HepG2 (cell line): ENCODE data around the gene SMPD1. TPM values are rescaled to one million over a fixed set of nuclear protein-coding genes. Genes with fewer than 3 reads are reported as not detected.

Experiments used
- ELF1 ChIP-seq: sonication (generic); formaldehyde crosslinking; IDR thresholded peaks from 2 replicates; pipeline ENCODE4 v1.4.0; 2020; ENCODE audit warnings: missing genetic modification reagents
- FOXK2 ChIP-seq: fragments of 450-650 bp; IDR thresholded peaks from 2 replicates; pipeline ENCODE4 v1.6.1; 2016
- HES4 ChIP-seq: sonication (generic); formaldehyde crosslinking; IDR thresholded peaks from 2 replicates; pipeline ENCODE4 v1.9.0; 2021; ENCODE audit warnings: mild to moderate bottlenecking, missing genetic modification reagents, borderline replicate concordance
- KLF16 ChIP-seq, 2 experiments: sonication (generic) in 1 of 2; formaldehyde crosslinking in 1 of 2; IDR thresholded peaks; 2 replicates each; pipeline versions ENCODE4 v1.6.1 to v1.8.0; 2016 to 2023; ENCODE audit warnings: missing genetic modification reagents in 2 of 2, missing compliant biosample characterization in 1 of 2
- MAFG ChIP-seq: sonication (generic); formaldehyde crosslinking; IDR thresholded peaks from 2 replicates; pipeline ENCODE4 v1.5.1; 2020; ENCODE audit warnings: mild to moderate bottlenecking, missing genetic modification reagents
- MTF2 ChIP-seq: sonication (generic); formaldehyde crosslinking; IDR thresholded peaks from 2 replicates; pipeline ENCODE4 v1.5.0; 2020; ENCODE audit warnings: missing genetic modification reagents, borderline replicate concordance
- NR2C2 ChIP-seq: sonication (generic); formaldehyde crosslinking; IDR thresholded peaks from 2 replicates; pipeline ENCODE4 v1.4.0; 2020; ENCODE audit warnings: missing genetic modification reagents, mild to moderate bottlenecking, moderate library complexity, borderline replicate concordance
- POLR2AphosphoS2 ChIP-seq: IDR thresholded peaks from 2 replicates; pipeline ENCODE4 v1.6.1; 2011; ENCODE audit warnings: low read depth, low read length, improper control_type of control experiment
- RELA ChIP-seq: sonication (generic); formaldehyde crosslinking; IDR thresholded peaks from 2 replicates; pipeline ENCODE4 v1.4.0; 2020; ENCODE audit warnings: missing genetic modification reagents
- SIN3A ChIP-seq: IDR thresholded peaks from 2 replicates; pipeline ENCODE4 v1.6.1; 2011; ENCODE audit warnings: low read depth, mild to moderate bottlenecking, control low read depth, low read length, borderline replicate concordance
- SRF ChIP-seq: IDR thresholded peaks from 2 replicates; pipeline ENCODE4 v1.6.1; 2011; ENCODE audit warnings: mild to moderate bottlenecking, low read depth, low read length, moderate library complexity
- SRSF9 ChIP-seq: fragments of 200-400 bp; formaldehyde crosslinking; IDR thresholded peaks from 2 replicates; pipeline ENCODE4 v1.6.1; 2018; ENCODE audit warnings: borderline replicate concordance, mild to moderate bottlenecking, low read depth, low read length; ENCODE audit not compliant: insufficient read depth, poor library complexity, severe bottlenecking
- ZBTB7A ChIP-seq: sonication (generic); formaldehyde crosslinking; IDR thresholded peaks from 2 replicates; pipeline ENCODE4 v1.8.0; 2022; ENCODE audit warnings: mild to moderate bottlenecking, missing genetic modification reagents
- ZNF441 ChIP-seq: sonication (generic); formaldehyde crosslinking; IDR thresholded peaks from 2 replicates; pipeline ENCODE4 v1.7.0; 2021; ENCODE audit warnings: missing genetic modification reagents, borderline replicate concordance
- ZNF549 ChIP-seq: sonication (generic); formaldehyde crosslinking; IDR thresholded peaks from 2 replicates; pipeline ENCODE4 v1.5.0; 2020; ENCODE audit warnings: missing genetic modification reagents
- ZNF788 ChIP-seq: sonication (generic); formaldehyde crosslinking; IDR thresholded peaks from 2 replicates; pipeline ENCODE4 v1.5.0; 2020; ENCODE audit warnings: mild to moderate bottlenecking, missing genetic modification reagents, borderline replicate concordance
- ZSCAN9 ChIP-seq: IDR thresholded peaks from 2 replicates; pipeline ENCODE4 v1.6.1; 2016; ENCODE audit warnings: borderline replicate concordance
- polyA plus RNA-seq, 8 experiments: library from polyadenylated mRNA; depleted of rRNA in 3 of 8; stranded (reverse) in 7 of 8; unstranded in 1 of 8; fragments of >200 nt; fragmentation: Illumina TruSeq in 4 of 8; extraction: Trizol in 4 of 8; gene quantifications; 2 replicates each; pipeline versions ENCODE4 v1.2.1 to v1.2.3, GENCODE V29; 2011 to 2016; ENCODE audit warnings: low read depth in 4 of 8, missing spikeins in 1 of 8, mixed read lengths in 1 of 8; ENCODE audit not compliant: insufficient read depth in 1 of 8
- total RNA-seq, 5 experiments: library from RNA; depleted of rRNA; stranded (reverse); fragments of >200 nt; fragmentation: Illumina TruSeq; extraction: Trizol; gene quantifications; 2 replicates each; pipeline ENCODE4 v1.2.3, GENCODE V29; 2016; ENCODE audit warnings: low read depth in 1 of 5
- TF ChIP-seq, protein P1 (sequence below): sonication (generic); formaldehyde crosslinking; IDR thresholded peaks from 2 replicates; pipeline ENCODE4 v1.5.1; 2020; ENCODE audit warnings: mild to moderate bottlenecking, moderate library complexity, missing genetic modification reagents
- TF ChIP-seq, protein P2 (sequence below): sonication (generic); formaldehyde crosslinking; IDR thresholded peaks from one replicate; pipeline ENCODE4 v1.5.1; 2020; ENCODE audit warnings: mild to moderate bottlenecking, missing genetic modification reagents; ENCODE audit errors: not compliant biosample characterization

Gene SMPD1
- total and polyA plus RNA-seq, 2 of the 13 experiments (the other 11 are each of a cell fraction or from before 2014, with no cell fraction given): 6.3 to 8.4 TPM

DNA sequence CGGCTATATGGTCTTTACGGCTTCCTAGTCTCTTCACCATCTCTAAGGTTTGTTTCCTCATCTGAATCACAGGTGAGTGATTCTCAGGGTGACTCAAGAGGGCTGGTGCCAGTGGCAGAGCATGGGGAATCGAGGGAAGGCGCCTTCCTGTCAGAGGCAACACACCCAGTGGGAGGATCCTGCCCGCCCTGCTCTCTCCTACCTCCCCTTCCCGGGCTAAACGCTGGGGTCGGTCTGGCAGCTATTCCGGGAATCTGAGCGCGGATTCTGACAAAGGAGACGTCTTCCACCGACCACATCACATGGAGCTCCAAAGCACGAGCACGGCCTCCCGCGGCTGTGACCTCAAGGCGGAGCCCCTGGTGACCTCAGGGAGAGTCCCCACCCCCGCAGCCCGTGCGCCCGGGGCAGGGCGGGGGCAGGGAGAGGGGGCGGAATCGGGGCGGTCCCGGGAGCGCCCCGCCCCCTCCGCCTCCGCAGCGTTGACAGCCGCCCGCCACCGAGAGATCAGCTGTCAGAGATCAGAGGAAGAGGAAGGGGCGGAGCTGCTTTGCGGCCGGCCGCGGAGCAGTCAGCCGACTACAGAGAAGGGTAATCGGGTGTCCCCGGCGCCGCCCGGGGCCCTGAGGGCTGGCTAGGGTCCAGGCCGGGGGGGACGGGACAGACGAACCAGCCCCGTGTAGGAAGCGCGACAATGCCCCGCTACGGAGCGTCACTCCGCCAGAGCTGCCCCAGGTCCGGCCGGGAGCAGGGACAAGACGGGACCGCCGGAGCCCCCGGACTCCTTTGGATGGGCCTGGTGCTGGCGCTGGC is at the start of gene SMPD1 (continued):
- TF ChIP-seq SRSF9 (no peak), POLR2AphosphoS2 (no peak), ELF1 (CRISPR knock-in tag) (no peak), ZSCAN9 (no peak), HES4 (no peak), NR2C2 (CRISPR knock-in tag) (peak; percentile 89), RELA (CRISPR knock-in tag) (peak; percentile 83; the same call in 1 of the 2 replicates), ZNF549 (CRISPR knock-in tag) (no peak), FOXK2 (no peak), SIN3A (peak; percentile 77; the same call in 1 of the 2 replicates), ZBTB7A (CRISPR knock-in tag) (no peak; the same call in 1 of the 2 replicates), MTF2 (CRISPR knock-in tag) (0 out of 2 replicates have a peak, but pooled peaks have one; percentile 49), ZNF788 (no peak; the same call in 1 of the 2 replicates), MAFG (CRISPR knock-in tag) (no peak), SRF (no peak), KLF16 (CRISPR knock-in tag; IDR thresholded peaks at IDR 0.05) (peak in 1 of 2 experiments; percentile 73; a peak in 2 of 4 replicates), ZNF441 (no peak)
- TF ChIP-seq, protein P1, sequence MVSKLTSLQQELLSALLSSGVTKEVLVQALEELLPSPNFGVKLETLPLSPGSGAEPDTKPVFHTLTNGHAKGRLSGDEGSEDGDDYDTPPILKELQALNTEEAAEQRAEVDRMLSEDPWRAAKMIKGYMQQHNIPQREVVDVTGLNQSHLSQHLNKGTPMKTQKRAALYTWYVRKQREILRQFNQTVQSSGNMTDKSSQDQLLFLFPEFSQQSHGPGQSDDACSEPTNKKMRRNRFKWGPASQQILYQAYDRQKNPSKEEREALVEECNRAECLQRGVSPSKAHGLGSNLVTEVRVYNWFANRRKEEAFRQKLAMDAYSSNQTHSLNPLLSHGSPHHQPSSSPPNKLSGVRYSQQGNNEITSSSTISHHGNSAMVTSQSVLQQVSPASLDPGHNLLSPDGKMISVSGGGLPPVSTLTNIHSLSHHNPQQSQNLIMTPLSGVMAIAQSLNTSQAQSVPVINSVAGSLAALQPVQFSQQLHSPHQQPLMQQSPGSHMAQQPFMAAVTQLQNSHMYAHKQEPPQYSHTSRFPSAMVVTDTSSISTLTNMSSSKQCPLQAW (CRISPR knock-in tag): peak; percentile 9; the same call in 1 of the 2 replicates
- TF ChIP-seq, protein P2, sequence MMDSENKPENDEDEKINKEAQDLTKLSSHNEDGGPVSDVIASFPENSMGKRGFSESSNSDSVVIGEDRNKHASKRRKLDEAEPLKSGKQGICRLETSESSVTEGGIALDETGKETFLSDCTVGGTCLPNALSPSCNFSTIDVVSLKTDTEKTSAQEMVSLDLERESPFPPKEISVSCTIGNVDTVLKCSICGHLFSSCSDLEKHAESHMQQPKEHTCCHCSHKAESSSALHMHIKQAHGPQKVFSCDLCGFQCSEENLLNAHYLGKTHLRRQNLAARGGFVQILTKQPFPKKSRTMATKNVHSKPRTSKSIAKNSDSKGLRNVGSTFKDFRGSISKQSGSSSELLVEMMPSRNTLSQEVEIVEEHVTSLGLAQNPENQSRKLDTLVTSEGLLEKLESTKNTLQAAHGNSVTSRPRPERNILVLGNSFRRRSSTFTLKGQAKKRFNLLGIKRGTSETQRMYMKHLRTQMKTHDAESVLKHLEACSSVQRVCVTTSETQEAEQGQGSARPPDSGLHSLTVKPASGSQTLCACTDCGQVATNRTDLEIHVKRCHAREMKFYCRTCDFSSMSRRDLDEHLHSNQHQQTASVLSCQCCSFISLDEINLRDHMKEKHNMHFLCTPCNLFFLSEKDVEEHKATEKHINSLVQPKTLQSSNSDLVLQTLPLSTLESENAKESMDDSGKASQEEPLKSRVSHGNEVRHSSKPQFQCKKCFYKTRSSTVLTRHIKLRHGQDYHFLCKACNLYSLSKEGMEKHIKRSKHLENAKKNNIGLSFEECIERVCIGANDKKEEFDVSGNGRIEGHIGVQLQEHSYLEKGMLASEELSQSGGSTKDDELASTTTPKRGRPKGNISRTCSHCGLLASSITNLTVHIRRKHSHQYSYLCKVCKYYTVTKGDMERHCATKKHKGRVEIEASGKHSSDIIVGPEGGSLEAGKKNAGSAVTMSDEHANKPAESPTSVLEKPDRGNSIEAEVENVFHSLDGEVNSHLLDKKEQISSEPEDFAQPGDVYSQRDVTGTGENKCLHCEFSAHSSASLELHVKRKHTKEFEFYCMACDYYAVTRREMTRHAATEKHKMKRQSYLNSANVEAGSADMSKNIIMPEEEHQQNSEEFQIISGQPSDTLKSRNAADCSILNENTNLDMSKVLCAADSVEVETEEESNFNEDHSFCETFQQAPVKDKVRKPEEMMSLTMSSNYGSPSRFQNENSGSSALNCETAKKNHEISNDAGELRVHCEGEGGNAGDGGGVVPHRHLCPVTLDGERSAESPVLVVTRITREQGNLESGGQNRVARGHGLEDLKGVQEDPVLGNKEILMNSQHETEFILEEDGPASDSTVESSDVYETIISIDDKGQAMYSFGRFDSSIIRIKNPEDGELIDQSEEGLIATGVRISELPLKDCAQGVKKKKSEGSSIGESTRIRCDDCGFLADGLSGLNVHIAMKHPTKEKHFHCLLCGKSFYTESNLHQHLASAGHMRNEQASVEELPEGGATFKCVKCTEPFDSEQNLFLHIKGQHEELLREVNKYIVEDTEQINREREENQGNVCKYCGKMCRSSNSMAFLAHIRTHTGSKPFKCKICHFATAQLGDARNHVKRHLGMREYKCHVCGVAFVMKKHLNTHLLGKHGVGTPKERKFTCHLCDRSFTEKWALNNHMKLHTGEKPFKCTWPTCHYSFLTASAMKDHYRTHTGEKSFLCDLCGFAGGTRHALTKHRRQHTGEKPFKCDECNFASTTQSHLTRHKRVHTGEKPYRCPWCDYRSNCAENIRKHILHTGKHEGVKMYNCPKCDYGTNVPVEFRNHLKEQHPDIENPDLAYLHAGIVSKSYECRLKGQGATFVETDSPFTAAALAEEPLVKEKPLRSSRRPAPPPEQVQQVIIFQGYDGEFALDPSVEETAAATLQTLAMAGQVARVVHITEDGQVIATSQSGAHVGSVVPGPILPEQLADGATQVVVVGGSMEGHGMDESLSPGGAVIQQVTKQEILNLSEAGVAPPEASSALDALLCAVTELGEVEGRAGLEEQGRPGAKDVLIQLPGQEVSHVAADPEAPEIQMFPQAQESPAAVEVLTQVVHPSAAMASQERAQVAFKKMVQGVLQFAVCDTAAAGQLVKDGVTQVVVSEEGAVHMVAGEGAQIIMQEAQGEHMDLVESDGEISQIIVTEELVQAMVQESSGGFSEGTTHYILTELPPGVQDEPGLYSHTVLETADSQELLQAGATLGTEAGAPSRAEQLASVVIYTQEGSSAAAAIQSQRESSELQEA (CRISPR knock-in tag): no peak
